Pulmonary artery endothelial cell (primary cell): ENCODE data around the gene SLC12A3. TPM values are rescaled to one million over a fixed set of nuclear protein-coding genes. Genes with fewer than 3 reads are reported as not detected.

Source experiments
- DNase-seq: peaks from one replicate; pipeline ENCODE4 v3.0.0-alpha.2; 2011; ENCODE audit warnings: low read depth, low spot score
- total RNA-seq: library from RNA; depleted of rRNA; stranded (reverse); fragments of >200 nt; gene quantifications from 2 replicates; pipeline ENCODE4 v1.2.3, GENCODE V29; 2014

The SLC12A3 gene
- total RNA-seq, 1 donor from 2014 or later = not detected

DNA sequence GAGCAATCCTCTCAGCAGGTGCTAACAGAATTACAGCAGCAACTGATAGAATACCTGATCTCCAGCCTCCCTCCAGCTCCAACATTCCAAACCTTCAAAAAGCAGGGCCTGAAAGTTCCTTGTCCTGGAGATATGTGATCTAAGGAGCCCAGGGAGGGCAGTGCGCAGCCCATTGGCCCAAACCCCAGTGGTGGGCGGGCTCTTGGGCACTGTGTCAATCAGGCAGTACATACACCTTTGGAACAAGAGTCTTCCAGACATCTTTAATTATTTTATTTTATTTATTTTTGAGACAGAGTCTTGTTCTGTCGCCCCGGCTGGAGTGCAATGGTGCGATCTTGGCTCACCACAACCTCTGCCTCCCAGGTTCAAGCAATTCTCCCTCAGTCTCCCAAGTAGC is 24.2 kb downstream of the SLC12A3 start:
- no peak for DNase-seq

DNA sequence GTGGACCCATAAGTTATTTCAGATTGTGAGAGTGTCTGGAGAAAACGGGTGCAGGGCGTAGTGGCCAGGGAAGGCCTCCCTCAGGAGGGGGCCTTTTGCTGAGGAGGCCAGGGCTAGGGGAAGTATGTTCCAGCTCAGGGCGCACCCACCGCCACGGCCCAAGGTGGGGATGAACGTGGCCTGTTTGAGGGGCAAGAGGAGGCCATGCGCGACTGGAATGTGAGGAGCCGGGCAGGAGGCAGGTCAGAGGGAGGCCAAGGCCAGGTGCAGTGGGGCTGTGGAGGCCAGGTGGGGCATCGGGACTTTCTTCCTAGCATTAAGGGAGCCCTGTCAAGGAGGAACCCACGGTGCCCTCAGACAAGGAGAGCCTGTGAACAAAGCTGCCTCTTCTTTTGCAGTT is 26.7 kb downstream of the SLC12A3 start:
- DNase-seq = no peak

DNA sequence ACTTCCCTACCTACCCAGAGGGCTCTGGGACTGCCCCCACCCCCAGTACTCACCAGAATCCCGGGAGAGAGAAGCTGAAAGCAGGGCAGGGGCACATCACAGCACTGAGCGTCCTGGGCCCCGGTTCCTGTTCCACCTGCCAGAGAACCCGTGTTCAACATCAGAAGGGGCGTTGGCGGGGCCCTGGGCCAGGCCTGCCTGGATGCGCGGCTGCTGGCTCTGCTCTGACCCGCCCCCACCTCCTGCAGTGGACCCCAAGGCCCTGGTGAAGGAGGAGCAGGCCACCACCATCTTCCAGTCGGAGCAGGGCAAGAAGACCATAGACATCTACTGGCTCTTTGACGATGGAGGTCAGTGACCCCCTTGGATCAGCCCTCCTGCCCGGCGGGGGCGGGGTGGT is 27.7 kb downstream of the SLC12A3 start:
- DNase-seq = no peak

DNA sequence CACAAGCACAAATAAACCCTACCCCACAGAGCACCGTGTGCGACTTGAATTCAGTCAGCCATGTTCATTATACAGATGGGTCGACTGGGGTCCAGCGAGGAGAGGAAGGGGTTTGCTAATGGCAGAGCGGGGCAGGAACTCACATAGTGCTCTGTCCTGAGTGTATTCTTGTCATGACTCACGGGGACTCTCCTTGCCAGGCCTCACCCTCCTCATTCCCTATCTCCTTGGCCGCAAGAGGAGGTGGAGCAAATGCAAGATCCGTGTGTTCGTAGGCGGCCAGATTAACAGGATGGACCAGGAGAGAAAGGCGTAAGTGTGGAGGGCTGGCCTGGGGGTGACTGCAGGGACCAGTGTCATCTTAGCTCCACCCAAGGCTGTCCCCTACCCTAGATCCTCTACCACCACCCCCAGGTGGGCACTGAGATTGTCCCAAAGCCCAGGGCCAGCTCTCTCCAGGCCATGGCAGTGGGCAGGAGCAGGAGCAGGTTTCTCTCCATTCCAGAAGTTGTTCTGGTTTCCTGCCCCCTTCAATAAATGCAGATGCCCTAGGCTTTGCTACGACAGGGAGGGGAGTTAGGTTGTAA is 29.4 kb downstream of the SLC12A3 start:
- no peak for DNase-seq

DNA sequence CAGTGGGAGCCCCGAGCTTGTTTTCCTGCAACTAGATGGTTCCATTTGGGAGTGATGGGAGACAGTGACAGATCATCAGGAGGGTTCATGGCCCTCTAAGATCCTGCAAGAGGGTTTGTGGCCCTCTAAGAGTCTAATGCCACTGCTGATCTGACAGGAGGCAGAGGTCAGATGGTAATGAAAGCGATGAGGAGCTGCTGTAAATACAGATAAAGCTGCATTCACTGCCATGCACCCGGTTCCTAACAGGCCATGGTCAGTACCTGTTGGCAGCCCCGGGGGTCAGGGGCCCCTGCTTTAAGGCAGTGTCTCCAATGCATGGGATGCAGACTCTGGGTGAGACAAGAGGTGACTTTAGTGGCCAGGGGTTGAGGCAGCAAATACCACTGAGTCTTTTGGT is 30.8 kb downstream of the SLC12A3 start:
- no peak for DNase-seq

DNA sequence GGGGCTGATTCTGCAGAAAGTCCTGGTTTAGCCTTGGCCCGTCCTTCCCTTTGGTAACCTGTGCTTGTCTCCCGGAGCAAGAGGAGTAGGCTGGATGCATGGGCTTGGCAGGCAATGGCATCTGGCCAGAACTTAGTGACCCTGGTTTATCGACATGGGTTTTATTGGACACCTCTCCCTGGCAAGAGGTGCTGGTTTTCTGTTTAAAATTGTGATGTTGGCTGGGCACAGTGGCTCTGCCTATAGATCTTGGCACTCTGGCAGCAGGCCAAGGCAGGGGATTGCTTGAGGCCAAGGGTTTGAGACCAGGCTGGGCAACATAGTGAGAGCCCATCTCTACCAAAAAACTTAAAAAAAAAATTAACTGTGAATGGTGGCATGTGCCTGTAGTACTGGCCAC is 31.2 kb downstream of the SLC12A3 start:
- DNase-seq = no peak

DNA sequence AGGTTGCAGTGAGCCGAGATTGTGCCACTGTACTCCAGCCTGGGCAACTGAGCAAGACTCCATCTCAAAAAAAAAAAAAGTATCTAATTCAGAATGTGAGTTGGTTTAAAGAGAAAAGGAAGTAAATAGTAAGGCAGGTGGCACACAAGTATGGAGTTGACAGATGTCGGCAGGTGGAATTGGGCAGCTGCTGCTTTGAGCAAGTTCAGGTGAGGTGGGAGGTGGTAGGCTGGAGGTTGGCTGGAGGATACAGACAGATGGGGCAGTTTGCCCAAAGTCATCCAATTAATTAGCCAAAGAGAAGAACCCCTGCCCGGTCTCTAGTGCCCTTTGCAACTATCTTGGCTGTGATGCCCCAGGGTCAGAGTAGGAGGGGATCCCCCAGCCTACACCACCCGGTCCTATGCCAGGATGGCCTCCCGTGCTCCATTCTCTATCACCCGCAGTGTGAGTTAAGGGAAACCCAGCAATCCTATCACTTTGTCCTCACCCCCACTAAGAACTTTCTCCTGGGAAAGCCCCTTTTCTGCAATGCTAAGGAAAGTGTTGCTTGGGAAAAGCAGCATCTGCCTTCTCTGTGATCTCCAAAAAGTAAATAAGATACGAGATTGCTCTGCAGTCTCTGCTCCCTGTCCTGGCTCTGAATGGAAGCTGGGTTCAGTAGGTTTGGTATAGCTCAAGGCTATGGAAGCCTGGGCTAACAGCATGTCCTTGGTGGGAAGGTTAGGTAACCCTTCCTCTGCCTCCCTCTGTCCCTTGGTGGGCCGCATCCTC is 32.2 kb downstream of the SLC12A3 start:
- DNase-seq = no peak

DNA sequence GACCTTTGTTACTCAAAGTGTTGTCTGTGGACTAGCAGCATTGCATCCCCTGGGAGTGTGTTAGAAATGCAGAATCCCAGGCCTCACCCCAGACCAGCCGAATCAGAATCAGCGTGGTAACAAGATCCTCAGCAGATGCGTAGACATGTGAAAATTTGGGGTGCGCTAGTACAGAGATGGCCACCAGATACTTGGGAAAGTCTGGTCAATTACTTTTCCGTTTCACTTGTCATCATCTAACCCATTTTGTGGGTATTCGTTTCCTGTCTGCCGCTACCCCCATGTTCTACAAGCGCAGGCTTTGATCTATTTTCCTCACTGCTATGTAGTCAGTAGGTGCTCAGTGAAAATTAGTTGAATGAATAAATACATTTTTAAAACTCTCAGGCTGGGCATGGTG is 33.8 kb downstream of the SLC12A3 start:
- no peak for DNase-seq

DNA sequence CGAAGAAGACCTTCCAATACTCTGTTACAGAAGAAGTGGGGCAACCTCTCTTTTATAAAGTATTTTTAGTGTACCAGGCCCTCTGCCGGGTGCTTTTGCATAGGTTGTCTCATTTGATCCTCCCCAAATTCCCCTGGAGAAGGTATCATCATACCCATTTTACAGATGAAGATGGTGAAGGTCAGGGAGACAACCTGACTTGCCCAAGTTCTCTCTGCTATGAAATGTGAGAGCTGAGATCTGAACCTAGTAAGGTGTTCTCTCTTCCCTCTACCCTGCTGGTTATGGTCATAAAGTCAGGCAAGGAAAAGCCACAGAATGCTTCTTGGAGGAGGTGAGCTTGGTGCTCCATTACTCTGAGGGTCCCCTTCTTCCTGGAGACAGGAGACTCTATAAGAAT is 38.9 kb downstream of the SLC12A3 start:
- DNase-seq = no peak

DNA sequence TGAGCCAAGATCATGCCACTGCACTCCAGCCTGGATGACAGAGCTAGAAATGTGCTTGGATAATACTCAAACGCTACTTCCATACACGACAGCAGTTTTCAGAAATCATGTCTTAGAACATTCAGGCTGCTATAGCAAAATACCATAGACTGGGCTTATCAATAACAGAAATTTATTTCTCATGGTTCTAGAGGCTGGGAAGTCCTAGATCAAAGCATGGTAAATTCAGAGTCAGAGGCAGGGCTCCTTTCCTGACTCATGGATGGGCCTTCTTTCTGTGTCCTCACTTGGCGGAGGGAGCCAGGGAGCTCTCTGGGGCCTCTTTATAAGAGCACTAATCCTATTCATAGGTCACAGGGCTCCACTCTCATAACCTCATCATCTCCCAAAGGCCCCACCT is 42.4 kb downstream of the SLC12A3 start:
- no peak for DNase-seq

DNA sequence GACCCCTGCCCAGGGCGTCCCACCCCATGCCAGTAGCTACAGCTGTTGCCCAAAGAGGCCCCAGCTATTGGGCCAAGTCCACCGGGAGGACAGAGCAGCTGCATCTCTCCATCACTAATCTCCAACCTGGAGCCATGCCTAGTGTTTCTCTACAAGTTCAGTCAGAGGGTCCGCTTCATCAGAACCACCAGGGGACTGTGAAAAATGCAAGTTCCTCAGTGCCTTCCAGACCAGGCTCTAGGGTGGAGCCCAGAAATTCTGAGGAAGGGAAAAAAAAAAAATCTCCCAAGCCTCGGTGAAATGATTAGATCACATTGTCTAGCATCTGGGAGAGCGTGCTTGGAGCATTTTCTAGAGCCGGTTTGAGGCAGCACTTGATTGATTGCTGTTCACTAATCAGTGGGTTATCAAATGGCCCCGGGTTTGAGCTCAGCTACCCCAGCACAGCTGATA is 44.5 kb downstream of the SLC12A3 start:
- no peak for DNase-seq

DNA sequence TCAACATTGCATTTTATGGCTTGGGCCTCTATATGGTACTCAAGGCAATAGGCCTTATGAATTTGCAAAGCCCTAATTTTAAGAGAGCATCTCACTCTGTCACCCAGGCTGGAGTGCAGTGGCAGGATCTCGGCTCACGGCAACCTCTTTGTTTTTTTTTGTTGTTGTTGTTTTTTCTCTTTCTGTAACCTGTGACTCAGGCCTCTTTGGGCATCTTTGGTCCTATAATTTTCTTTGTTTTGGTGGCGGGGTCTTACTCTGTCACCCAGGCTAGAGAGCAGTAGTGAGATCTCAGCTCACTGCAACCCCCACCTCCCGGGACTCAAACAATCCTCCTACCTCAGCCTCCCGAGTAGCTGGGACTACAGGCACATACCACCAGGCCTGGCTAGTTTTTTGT is 45.1 kb downstream of the SLC12A3 start:
- DNase-seq = no peak

DNA sequence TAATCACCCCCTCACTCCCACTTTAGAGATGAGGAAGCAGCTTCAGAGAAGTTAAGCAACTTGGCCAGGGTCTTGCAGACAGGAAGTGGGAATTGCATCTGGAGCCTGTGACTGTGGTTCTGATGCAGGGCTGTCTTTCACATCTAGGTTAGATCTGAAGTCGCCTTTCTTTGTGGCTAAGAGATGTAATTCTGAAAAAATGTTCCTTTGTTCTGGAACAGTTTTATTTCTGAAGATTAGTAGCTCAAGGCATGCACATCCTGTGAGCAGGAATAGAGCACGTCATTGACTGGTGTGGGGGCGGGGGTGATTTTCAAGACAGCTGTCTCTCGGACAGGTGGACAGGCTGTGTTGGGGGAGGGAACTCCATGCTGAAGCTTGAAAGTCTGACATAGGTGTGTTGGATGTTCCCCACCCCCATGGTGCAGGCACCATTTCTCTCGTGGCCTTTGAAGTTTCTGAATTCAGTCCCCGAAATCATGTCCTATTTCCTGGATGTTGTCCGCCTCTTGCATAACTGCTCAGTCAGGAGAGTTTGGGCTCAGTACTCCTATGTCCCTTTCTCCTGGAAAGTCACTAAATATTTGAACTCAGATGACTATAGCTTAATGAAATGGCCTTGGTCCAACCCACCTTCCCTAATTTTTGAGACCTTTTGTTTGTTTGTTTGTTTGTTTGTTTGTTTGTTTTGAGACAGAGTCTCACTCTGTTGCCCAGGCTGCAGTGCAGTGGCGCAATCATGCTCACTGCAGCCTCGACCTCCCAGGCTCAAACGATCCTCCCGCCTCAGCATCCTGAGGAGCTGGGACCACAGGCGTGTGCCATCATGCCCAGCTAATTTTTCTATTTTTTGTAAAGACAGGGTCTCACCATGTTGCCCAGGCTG is 45.9 kb downstream of the SLC12A3 start:
- DNase-seq = no peak

DNA sequence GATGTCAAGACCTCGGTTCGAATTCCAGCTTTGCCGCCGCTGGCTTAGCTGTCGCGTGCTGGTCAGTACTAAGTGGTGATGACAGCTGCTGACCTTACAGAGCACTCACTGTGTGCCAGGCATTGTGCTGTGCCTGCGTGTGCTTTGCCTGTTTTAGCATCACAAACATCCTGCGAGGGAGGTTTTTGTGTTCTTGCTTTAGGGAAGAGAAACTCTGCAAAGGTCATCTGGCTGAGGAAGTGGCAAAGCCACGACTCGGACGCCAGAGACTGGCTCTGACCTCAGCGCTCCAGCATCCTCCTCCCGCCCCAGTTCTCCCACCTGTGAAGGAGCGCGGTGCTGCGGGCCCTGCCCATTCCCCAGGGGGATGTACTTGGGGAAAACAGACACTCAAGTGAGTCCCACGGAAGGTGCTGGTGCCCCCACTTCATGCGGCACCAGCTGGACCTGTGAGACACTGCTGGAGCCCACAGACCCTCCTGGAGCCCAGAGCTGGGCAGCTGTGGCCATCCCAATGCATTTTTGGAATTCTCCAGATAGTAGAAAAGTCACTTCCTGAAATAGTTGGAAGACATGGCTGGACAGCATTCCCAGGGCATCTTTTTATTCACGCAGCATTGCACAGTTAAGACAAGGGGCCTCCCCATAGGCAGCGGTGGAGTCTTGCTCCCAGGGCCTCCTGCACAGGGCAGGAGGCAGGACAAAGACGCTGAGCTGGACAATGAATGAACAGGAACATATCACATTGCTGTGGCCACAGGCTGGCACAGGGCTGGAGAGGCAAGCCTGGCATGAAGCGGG is 47.0 kb downstream of the SLC12A3 start:
- DNase-seq = no peak

DNA sequence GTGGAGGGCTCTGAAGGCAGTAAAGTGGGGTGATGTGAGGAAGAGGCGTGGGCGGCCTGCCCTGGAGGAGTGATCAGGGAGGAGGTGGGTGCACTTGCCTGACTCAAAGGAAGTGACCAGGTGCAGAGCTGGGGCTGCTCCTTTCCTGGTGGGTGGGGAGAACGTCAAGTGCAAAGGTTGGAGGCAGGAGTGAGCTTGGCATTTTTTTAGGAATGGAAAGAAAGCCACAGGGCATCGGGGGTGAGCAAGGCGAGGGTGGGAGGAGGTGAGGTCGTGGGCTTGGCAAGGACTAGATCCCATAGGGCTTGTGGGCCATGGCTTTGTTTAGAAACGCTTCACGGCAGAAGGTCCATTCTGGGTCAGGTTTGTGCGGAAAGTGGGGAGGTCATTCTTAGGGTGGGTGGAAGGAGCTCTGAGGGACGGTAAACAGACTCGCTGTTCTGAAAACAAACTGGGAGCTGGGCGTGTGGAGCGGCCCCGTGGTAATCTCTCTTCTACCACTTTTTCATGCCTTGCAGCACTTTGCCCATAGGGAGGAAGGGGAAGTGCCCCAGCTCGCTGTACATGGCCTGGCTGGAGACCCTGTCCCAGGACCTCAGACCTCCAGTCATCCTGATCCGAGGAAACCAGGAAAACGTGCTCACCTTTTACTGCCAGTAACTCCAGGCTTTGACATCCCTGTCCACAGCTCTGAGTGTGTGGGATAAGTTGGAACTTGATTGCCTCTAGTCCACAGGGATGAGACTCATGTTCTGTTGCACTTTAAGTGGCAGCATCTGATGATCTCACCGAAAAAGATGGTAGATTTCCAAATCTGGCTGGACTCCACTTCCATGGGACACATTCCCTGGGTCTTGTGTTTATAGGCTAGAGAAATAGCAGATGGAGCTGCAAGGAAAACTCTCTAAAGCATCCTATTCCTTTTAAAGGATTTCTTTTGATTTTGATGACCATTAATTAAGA is 48.0 kb downstream of the SLC12A3 start:
- DNase-seq = no peak

DNA sequence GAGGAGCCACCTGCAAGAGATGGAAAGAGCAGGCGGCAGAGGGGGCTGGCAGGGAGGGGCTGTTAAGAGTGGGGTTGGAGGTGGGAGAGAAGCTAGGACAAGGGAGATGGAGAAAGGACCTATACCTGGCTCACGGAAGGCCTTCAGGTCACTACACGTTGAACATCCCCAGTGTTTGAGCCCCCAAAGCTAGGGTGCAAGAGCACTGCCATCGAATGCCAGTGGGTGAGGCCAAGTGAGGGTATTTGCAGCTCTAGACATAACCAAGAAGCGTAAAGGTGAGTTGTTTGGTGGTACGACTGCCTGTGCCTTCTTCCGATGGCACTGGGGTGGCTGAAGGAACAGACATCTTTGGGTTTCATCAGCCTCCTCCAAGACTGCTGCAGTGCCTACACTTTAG is 49.9 kb downstream of the SLC12A3 start:
- DNase-seq = no peak

DNA sequence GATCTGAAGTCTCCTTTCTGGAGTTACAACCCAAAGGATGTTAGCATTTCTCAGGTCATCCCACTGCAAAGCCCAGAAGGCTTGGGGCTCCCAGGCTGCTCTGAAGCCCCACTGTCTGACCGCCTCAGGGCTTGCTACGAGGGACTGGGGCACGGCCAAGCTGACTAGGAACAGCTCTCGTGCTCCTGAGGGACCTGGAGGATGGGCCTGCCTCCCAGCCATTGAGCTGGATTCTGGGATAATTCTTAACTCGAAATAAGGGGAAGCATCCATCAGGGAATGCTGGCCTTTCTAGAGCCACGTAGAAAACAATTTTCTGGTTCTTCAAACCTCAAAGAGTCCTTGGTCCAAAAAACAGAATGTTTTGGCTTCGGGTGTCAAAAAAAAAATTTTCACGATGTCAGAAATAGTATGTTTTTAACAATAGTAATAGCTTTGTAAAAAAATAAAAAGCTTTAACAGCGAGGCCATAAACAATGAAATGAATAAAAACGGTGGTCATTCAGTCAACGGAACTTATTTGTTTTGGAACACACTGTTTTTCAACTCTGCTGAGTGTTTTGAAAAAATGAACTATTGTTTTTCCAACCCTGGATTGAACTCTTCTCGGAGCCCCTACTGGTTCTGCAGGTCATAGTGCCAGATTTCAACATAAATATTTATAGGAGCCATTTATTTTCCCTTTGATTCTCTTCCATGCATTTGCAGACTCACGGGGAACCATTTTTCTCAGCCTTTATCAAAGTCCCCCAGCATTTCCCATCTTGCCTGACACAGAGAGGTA is 50.5 kb downstream of the SLC12A3 start:
- no peak for DNase-seq

DNA sequence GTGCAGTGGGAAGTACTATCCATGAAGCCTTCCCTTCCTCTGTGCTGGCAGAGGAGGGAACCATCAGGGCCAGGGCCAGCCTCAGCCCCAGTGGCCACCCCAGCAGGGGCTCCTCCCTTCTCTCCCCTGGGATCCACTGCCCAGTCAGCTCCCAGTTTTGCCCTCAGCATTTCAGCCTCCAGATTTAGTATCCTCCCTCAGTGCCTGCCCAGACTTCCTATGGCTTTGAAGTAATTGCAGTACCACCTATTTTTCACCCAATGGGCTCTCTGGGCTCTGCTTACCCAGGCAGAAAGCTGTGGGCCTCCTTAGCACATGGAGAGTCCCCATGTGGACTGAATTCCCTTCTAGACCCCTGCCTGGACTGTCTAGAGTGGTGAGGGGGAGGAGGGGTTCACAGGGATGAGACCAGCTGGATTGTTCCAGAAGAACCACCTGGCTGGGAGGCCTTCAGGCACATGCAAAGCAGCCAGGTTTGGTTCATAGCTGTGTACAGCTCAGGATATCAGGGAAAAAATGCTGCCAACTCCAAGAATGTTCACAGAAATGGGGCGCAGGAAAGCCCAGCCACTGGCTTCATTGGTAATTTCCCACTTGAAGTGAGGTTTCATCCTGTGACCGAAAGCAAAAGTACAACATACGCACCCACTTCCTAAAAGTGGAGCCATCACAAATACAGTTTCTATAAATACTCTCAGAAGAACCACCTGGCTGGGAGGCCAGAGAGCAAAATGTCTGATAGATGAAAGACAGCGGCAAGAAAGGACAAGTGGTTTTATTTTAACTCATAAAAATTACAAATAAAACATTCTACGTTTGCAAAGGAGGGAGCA is 51.8 kb downstream of the SLC12A3 start:
- DNase-seq = no peak
